ENCODE results near the gene TEC.

The TEC gene

DNA sequence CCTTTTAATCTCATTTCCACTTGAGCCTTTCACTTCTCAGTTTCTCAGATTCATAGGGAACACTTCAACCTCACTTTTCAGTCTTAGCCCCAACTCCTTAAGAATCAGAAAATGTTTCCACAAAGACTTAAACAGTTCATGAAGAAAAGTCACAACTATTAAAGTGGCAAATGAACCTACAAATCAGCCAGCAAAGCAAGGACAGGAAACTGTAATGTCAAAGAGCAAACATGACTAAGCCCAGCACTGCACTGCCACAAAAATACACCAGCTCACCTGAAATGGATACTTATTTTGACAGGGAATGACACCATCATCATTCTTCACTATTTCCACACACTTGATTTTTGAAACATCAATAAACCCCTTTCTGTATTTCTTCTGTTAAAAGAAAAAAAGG, 93.8 kb downstream of the TEC start:
- TF ChIP-seq POLR2AphosphoS5 (IDR thresholded peaks at IDR 0.05; ENCODE audit: low read depth, low read length) (no peak), FOXP2 (optimal IDR thresholded peaks at IDR 0.05; ENCODE audit: borderline replicate concordance, extremely low read depth, extremely low read length, insufficient read depth) (no peak), TAF1 (IDR thresholded peaks at IDR 0.05; ENCODE audit: borderline replicate concordance, insufficient read depth, low read length) (no peak), SIN3A (IDR thresholded peaks at IDR 0.05; ENCODE audit: borderline replicate concordance, insufficient read depth, low read length) (no peak)
- TF ChIP-seq, protein P1, sequence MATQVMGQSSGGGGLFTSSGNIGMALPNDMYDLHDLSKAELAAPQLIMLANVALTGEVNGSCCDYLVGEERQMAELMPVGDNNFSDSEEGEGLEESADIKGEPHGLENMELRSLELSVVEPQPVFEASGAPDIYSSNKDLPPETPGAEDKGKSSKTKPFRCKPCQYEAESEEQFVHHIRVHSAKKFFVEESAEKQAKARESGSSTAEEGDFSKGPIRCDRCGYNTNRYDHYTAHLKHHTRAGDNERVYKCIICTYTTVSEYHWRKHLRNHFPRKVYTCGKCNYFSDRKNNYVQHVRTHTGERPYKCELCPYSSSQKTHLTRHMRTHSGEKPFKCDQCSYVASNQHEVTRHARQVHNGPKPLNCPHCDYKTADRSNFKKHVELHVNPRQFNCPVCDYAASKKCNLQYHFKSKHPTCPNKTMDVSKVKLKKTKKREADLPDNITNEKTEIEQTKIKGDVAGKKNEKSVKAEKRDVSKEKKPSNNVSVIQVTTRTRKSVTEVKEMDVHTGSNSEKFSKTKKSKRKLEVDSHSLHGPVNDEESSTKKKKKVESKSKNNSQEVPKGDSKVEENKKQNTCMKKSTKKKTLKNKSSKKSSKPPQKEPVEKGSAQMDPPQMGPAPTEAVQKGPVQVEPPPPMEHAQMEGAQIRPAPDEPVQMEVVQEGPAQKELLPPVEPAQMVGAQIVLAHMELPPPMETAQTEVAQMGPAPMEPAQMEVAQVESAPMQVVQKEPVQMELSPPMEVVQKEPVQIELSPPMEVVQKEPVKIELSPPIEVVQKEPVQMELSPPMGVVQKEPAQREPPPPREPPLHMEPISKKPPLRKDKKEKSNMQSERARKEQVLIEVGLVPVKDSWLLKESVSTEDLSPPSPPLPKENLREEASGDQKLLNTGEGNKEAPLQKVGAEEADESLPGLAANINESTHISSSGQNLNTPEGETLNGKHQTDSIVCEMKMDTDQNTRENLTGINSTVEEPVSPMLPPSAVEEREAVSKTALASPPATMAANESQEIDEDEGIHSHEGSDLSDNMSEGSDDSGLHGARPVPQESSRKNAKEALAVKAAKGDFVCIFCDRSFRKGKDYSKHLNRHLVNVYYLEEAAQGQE (IDR thresholded peaks at IDR 0.05; ENCODE audit: insufficient read depth in 1 of 2, low read depth in 2 of 2, low read length in 2 of 2) = no peak

DNA sequence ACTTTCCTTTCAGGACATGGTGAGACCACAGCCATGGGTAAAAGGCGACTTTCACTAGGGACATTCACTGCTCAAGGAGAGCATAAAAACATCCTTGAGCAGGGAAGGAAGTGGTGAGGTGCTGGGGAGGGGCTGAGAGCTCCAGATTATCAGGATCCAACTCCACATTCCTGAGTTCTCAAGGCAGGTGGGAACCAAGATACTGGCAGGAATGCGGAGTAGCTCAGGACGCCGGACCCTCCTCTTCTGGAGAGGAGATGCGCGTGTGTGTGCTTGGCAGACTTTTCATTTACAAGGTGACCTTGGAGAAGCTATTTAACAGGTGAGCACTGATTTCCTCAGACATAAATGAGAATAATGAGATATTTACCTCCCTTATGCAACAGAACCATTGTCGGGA, 94.3 kb downstream of the TEC start:
- no peak for TF ChIP-seq TAF1 (IDR thresholded peaks at IDR 0.05; ENCODE audit: borderline replicate concordance, insufficient read depth, low read length)
- TF ChIP-seq FOXP2 (optimal IDR thresholded peaks at IDR 0.05; ENCODE audit: borderline replicate concordance, extremely low read depth, extremely low read length, insufficient read depth) = no peak
- TF ChIP-seq POLR2AphosphoS5 (IDR thresholded peaks at IDR 0.05; ENCODE audit: low read depth, low read length) = no peak
- TF ChIP-seq, protein P1 (IDR thresholded peaks at IDR 0.05; ENCODE audit: insufficient read depth in 1 of 2, low read depth in 2 of 2, low read length in 2 of 2) = no peak
- TF ChIP-seq SIN3A (IDR thresholded peaks at IDR 0.05; ENCODE audit: borderline replicate concordance, insufficient read depth, low read length) = no peak

DNA sequence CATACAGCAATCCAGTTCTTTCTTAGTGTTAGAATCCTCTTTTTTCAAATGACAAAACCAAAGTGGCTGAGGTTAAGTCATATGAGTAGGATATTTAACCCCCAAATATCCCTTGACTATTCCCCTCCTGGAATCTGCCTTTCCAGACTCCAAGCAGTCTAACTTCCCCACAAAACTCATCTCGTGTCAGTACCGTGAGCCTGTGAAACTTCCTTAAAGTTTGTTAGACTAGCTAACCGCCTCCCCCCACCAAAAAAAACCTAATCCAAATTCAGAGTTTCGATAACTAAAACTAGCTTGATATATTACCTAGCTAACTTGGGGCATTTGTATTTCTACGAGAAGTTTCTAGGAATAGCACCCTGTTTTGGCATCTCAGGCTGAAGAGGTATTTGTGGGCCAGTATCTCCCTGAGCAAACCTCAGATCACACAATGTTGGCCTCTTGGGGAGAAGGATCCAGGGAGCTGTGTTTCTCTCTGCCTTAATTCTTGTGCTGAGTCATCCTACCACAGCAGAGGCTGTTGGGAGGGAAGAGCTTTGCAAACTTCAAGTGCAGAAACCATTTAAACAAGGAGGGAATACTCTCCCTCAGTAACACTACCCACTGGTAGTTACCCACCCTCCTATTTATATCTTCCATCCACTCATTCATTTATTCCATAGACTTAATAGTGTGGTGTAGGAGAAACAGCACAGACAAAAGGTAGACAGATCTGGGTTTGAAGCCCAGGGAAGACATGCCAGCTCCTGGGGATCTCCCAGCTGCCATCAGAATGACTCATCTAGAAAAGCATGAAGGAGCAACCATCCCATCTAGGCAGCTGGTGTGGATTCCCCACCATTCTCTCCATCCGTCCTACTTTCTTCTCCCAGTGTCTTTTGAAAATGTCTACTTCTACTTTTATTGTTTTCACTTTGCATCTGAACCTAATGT, 96.3 kb downstream of the TEC start:
- TF ChIP-seq TAF1 (IDR thresholded peaks at IDR 0.05; ENCODE audit: borderline replicate concordance, insufficient read depth, low read length) (no peak), SIN3A (IDR thresholded peaks at IDR 0.05; ENCODE audit: borderline replicate concordance, insufficient read depth, low read length) (no peak), FOXP2 (optimal IDR thresholded peaks at IDR 0.05; ENCODE audit: borderline replicate concordance, extremely low read depth, extremely low read length, insufficient read depth) (no peak), POLR2AphosphoS5 (IDR thresholded peaks at IDR 0.05; ENCODE audit: low read depth, low read length) (no peak)
- TF ChIP-seq, protein P1 (IDR thresholded peaks at IDR 0.05; ENCODE audit: insufficient read depth in 1 of 2, low read depth in 2 of 2, low read length in 2 of 2) = no peak

DNA sequence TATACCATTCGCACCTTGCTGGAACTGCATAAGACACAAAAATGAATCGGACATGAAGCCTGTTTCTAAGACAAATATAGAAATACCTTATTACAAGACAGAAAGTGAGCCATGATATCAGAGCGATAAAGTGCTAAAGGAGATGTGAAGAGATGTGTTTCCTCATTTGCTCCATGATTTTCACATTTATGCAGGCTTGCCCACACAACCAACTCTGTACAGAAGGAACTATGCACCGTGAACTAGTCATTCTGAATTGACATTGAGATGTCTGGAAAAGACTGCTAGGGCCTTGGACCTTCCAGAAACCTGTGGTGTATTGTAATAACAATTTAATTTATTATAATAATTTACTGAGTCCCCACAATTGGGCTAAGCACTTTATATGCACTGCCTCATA, 97.0 kb downstream of the TEC start:
- no peak for TF ChIP-seq POLR2AphosphoS5 (IDR thresholded peaks at IDR 0.05; ENCODE audit: low read depth, low read length)
- TF ChIP-seq, protein P1 (IDR thresholded peaks at IDR 0.05; ENCODE audit: insufficient read depth in 1 of 2, low read depth in 2 of 2, low read length in 2 of 2) = no peak
- TF ChIP-seq TAF1 (IDR thresholded peaks at IDR 0.05; ENCODE audit: borderline replicate concordance, insufficient read depth, low read length) = no peak
- TF ChIP-seq FOXP2 (optimal IDR thresholded peaks at IDR 0.05; ENCODE audit: borderline replicate concordance, extremely low read depth, extremely low read length, insufficient read depth) = no peak
- TF ChIP-seq SIN3A (IDR thresholded peaks at IDR 0.05; ENCODE audit: borderline replicate concordance, insufficient read depth, low read length) = no peak
